ENCODE measurements around the gene ZNF780B.

The ZNF780B gene

DNA sequence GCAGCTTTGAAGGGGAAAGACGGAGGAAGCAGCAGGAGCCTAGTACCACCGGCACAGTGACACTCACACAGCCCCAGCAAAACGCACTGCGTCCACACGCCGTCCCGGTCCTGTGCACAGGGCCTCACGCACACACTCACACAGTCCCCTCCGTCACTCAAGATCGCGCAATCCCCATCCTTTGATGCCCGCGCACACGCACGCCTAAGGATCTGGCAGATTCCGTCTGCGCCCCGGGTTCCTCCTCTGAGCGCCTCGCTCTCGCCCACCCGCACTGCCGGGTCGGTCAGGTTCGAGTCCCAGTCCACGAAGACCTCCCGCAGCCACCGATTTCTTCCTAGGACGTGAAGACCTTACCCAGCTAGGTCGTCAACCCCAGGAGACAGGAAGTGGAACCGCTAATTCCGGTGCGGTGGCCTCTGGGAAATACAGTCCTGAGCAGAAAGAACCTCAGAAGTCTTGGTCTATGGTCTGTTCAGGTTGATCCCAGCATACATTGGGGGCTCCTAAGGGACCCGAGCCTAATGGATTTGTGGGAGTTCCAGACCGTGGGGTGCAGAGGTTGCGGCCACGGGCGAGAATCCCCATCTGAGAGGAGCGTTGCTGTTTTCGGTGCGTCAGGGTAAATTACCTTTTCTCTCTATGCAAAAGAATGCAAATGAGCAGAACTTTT lies at the start of gene ZNF780B:
ZNF780B (minus strand) TSS at position 400 of the 673 bp plus-strand sequence. CDS start 5,899 bp downstream, outside the sequence.
- peak within 1 kb of the TSS; percentile 85 to 88 for H3K4me3 ChIP-seq (ENCODE audit: low read length in 2 of 2)
- no peaks in the 10 kb centered on the region for H3K36me3 ChIP-seq (ENCODE audit: control insufficient read depth in 2 of 2, insufficient read depth in 2 of 2, low read length in 2 of 2)
- peak within 1 kb of the TSS; percentile 77 to 85 for H3K9ac ChIP-seq (ENCODE audit: low read length in 2 of 2)
- peak within 1 kb of the TSS; percentile 19 for H3K27ac ChIP-seq (ENCODE audit: low read length)
- no peaks in the 10 kb centered on the region for H3K4me1 ChIP-seq (ENCODE audit: control insufficient read depth, insufficient read depth, low read length)
- no peaks in the 10 kb centered on the region for H3K27me3 ChIP-seq (ENCODE audit: control insufficient read depth in 1 of 2, insufficient read depth in 2 of 2, low read length in 2 of 2)
- peaks cover 3 to 6% of the 10 kb centered on the region in 2 donors for H3K9me3 ChIP-seq (ENCODE audit: control insufficient read depth in 2 of 2, low read length in 2 of 2)

DNA sequence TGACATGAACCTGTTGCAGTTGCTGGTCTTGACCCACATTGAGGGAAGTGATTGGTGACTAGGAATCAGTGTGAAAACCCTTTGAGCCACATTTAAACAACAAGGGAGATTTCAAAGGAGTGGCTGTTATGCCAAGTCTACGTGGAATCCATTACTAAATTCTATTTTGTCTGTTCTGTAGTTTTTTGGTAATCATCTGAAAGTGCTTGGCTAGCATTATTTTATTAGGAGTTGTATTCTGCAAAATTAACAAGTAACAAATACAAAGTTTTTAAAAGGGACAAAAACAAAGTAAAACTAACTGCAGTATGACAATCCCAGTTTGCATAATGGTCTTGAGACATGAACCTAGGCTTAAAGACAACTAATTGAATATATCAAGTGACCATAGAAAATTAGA lies 48.7 kb upstream of the ZNF780B start:
- Histone ChIP-seq H3K4me1 (ENCODE audit: control insufficient read depth, insufficient read depth, low read length) (no peaks in the 10 kb centered on the region), H3K27me3 (ENCODE audit: control insufficient read depth in 1 of 2, insufficient read depth in 2 of 2, low read length in 2 of 2) (no peaks in the 10 kb centered on the region), H3K9me3 (ENCODE audit: control insufficient read depth in 2 of 2, low read length in 2 of 2) (no peaks in the 10 kb centered on the region), H3K4me3 (ENCODE audit: low read length in 2 of 2) (no peak overlapping the region), H3K36me3 (ENCODE audit: control insufficient read depth in 2 of 2, insufficient read depth in 2 of 2, low read length in 2 of 2) (no peaks in the 10 kb centered on the region), H3K9ac (ENCODE audit: low read length in 2 of 2) (no peak overlapping the region), H3K27ac (ENCODE audit: low read length) (no peak overlapping the region)

DNA sequence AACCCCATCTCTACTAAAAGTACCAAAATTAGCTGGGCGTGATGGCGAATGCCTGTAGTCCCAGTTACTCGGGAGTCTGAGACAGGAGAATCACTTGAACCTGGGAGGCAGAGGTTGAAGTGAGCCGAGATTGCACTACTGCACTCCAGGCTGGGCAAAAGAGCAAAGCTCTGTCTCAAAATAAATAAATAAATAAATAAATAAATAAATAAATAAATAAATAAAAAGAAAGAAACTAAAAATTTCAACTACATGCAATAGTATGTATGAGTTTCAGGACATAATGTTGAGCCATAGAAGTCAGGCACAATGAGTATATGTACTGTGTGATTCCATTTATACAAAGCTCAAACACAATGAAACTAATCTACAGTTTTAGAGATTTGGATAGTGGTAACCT lies 47.6 kb upstream of the ZNF780B start:
- no peak overlapping the region for H3K27ac ChIP-seq (ENCODE audit: low read length)
- H3K9ac ChIP-seq (ENCODE audit: low read length in 2 of 2) = no peak overlapping the region
- no peaks in the 10 kb centered on the region for H3K27me3 ChIP-seq (ENCODE audit: control insufficient read depth in 1 of 2, insufficient read depth in 2 of 2, low read length in 2 of 2)
- no peaks in the 10 kb centered on the region for H3K9me3 ChIP-seq (ENCODE audit: control insufficient read depth in 2 of 2, low read length in 2 of 2)
- no peaks in the 10 kb centered on the region for H3K4me1 ChIP-seq (ENCODE audit: control insufficient read depth, insufficient read depth, low read length)
- no peaks in the 10 kb centered on the region for H3K36me3 ChIP-seq (ENCODE audit: control insufficient read depth in 2 of 2, insufficient read depth in 2 of 2, low read length in 2 of 2)
- no peak overlapping the region for H3K4me3 ChIP-seq (ENCODE audit: low read length in 2 of 2)

DNA sequence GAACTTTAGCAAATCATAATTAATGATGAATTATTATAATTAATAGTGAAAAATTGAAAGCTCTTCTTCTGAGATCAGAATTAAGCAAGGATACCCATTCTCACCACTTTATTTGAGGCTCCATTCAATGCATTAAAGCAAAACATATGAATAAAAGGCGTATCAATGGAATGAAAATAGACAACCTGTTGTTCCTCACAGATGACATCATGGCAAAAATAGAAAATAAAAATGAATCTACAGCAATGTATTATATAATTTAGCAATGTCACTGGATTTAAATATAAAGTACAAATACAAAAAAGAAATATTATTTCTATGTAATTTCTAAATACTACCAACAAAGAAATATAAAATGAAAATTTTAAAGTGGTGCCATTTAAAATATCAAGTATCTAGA lies 45.8 kb upstream of the ZNF780B start:
- H3K4me3 ChIP-seq (ENCODE audit: low read length in 2 of 2) = no peak overlapping the region
- H3K27ac ChIP-seq (ENCODE audit: low read length) = no peak overlapping the region
- H3K27me3 ChIP-seq (ENCODE audit: control insufficient read depth in 1 of 2, insufficient read depth in 2 of 2, low read length in 2 of 2) = no peaks in the 10 kb centered on the region
- H3K4me1 ChIP-seq (ENCODE audit: control insufficient read depth, insufficient read depth, low read length) = no peaks in the 10 kb centered on the region
- no peaks in the 10 kb centered on the region for H3K9me3 ChIP-seq (ENCODE audit: control insufficient read depth in 2 of 2, low read length in 2 of 2)
- no peak overlapping the region for H3K9ac ChIP-seq (ENCODE audit: low read length in 2 of 2)
- no peaks in the 10 kb centered on the region for H3K36me3 ChIP-seq (ENCODE audit: control insufficient read depth in 2 of 2, insufficient read depth in 2 of 2, low read length in 2 of 2)

- Histone ChIP-seq H3K4me3 (ENCODE audit: low read length in 2 of 2) (no peak overlapping the region), H3K27ac (ENCODE audit: low read length) (no peak overlapping the region), H3K9me3 (ENCODE audit: control insufficient read depth in 2 of 2, low read length in 2 of 2) (no peaks in the 10 kb centered on the region), H3K36me3 (ENCODE audit: control insufficient read depth in 2 of 2, insufficient read depth in 2 of 2, low read length in 2 of 2) (no peaks in the 10 kb centered on the region), H3K4me1 (ENCODE audit: control insufficient read depth, insufficient read depth, low read length) (peaks cover 4% of the 10 kb centered on the region), H3K27me3 (ENCODE audit: control insufficient read depth in 1 of 2, insufficient read depth in 2 of 2, low read length in 2 of 2) (peaks cover 0 to 7% of the 10 kb centered on the region in 2 donors), H3K9ac (ENCODE audit: low read length in 2 of 2) (no peak overlapping the region)
Measured at GRCh38 chr19:40093416-40093815, 37.4 kb upstream of the ZNF780B start.

GRCh38 chr19:40091205-40092129 lies 35.4 kb upstream of the ZNF780B start:
- H3K4me3 ChIP-seq (ENCODE audit: low read length in 2 of 2) = peak overlapping the region; percentile 94 to 96
- no peaks in the 10 kb centered on the region for H3K9me3 ChIP-seq (ENCODE audit: control insufficient read depth in 2 of 2, low read length in 2 of 2)
- peaks cover 4% of the 10 kb centered on the region for H3K4me1 ChIP-seq (ENCODE audit: control insufficient read depth, insufficient read depth, low read length)
- peak overlapping the region; percentile 89 to 91 for H3K9ac ChIP-seq (ENCODE audit: low read length in 2 of 2)
- no peaks in the 10 kb centered on the region for H3K36me3 ChIP-seq (ENCODE audit: control insufficient read depth in 2 of 2, insufficient read depth in 2 of 2, low read length in 2 of 2)
- H3K27me3 ChIP-seq (ENCODE audit: control insufficient read depth in 1 of 2, insufficient read depth in 2 of 2, low read length in 2 of 2) = peaks cover 0 to 7% of the 10 kb centered on the region in 2 donors
- peak overlapping the region; percentile 80 for H3K27ac ChIP-seq (ENCODE audit: low read length)

- Histone ChIP-seq H3K9me3 (ENCODE audit: control insufficient read depth in 2 of 2, low read length in 2 of 2) (no peaks in the 10 kb centered on the region), H3K27me3 (ENCODE audit: control insufficient read depth in 1 of 2, insufficient read depth in 2 of 2, low read length in 2 of 2) (peaks cover 0 to 7% of the 10 kb centered on the region in 2 donors), H3K27ac (ENCODE audit: low read length) (peak within 1 kb of the TSS; percentile 80), H3K4me1 (ENCODE audit: control insufficient read depth, insufficient read depth, low read length) (peaks cover 4% of the 10 kb centered on the region), H3K4me3 (ENCODE audit: low read length in 2 of 2) (peak within 1 kb of the TSS; percentile 94 to 96), H3K9ac (ENCODE audit: low read length in 2 of 2) (peak within 1 kb of the TSS; percentile 89 to 91), H3K36me3 (ENCODE audit: control insufficient read depth in 2 of 2, insufficient read depth in 2 of 2, low read length in 2 of 2) (no peaks in the 10 kb centered on the region)
Measured at GRCh38 chr19:40090241-40091204, 34.5 kb upstream of the ZNF780B start, which contains the start of gene ZNF780A. TSS of gene ZNF780A (minus strand) at chr19:40090943. CDS start at chr19:40084753, 6,190 bp downstream.

DNA sequence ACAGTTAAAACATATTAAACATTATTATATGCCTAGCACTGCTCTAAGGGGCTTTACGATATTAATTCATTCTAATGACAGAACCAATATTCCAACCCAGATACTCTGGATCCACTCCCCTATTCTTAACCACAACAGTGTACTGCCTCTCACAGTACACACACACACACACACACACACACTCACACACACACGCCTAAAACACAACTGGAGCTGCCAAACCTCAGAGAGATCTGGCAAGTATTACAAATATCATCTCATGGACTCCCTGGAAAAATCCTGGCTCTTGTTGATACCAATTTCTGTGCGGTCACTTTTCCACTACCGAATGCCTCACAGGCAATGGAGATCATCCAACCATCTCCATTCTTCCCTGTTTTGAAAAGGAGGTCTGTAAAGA lies 33.4 kb upstream of the ZNF780B start:
- peak overlapping the region; percentile 94 to 96 for H3K4me3 ChIP-seq (ENCODE audit: low read length in 2 of 2)
- peaks cover 4% of the 10 kb centered on the region for H3K4me1 ChIP-seq (ENCODE audit: control insufficient read depth, insufficient read depth, low read length)
- H3K9me3 ChIP-seq (ENCODE audit: control insufficient read depth in 2 of 2, low read length in 2 of 2) = no peaks in the 10 kb centered on the region
- H3K9ac ChIP-seq (ENCODE audit: low read length in 2 of 2) = peak overlapping the region in 1 of 2 donors; percentile 34
- H3K27ac ChIP-seq (ENCODE audit: low read length) = no peak overlapping the region
- no peaks in the 10 kb centered on the region for H3K27me3 ChIP-seq (ENCODE audit: control insufficient read depth in 1 of 2, insufficient read depth in 2 of 2, low read length in 2 of 2)
- peaks cover 0 to under 1% of the 10 kb centered on the region in 2 donors for H3K36me3 ChIP-seq (ENCODE audit: control insufficient read depth in 2 of 2, insufficient read depth in 2 of 2, low read length in 2 of 2)

DNA sequence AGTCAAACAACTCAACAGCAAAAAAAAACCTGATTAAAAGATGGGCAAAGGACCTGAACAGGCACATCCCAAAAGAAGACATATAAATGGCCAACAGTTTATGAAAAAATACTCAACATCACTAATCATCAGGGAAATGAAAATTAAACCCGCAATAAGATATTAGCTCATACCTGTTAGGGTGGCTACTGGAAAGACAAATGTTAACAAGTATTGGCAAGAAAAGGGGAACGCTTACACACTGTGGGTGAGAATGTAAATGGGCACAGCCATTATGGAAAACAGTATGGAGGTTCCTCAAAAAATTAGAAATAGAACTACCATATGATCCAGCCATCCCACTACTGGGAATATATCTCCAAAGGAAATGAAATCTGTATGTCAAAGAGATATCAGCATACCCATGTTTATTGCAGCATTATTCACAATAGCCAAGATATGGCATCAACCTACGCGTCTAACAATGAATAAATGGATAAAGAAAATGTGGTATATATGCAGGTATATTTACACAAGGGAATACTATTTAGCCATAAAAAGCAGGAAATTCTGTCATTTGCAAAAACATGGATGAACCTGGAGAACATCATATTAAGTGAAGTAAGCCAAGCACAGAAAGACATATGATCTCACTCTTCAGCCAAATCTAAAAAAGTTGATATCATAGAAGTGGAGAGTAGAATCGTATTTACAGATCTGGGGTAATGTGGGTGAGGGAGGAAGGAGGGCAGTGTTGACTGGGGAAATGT lies 32.4 kb upstream of the ZNF780B start:
- H3K4me1 ChIP-seq (ENCODE audit: control insufficient read depth, insufficient read depth, low read length) = peaks cover 4% of the 10 kb centered on the region
- peaks cover 3 to 6% of the 10 kb centered on the region in 2 donors for H3K36me3 ChIP-seq (ENCODE audit: control insufficient read depth in 2 of 2, insufficient read depth in 2 of 2, low read length in 2 of 2)
- no peaks in the 10 kb centered on the region for H3K9me3 ChIP-seq (ENCODE audit: control insufficient read depth in 2 of 2, low read length in 2 of 2)
- no peaks in the 10 kb centered on the region for H3K27me3 ChIP-seq (ENCODE audit: control insufficient read depth in 1 of 2, insufficient read depth in 2 of 2, low read length in 2 of 2)
- no peak overlapping the region for H3K4me3 ChIP-seq (ENCODE audit: low read length in 2 of 2)
- H3K27ac ChIP-seq (ENCODE audit: low read length) = no peak overlapping the region
- no peak overlapping the region for H3K9ac ChIP-seq (ENCODE audit: low read length in 2 of 2)

Data from stomach smooth muscle (tissue), 2 donors.